GM12872 (cell line): Measurements from ENCODE around the gene ABCC4.

ENCODE experiments used
- CTCF ChIP-seq: IDR thresholded peaks from 3 replicates; pipeline ENCODE4 v1.5.1; 2011; ENCODE audit warnings: low read depth, mild to moderate bottlenecking, low read length, moderate library complexity; ENCODE audit not compliant: insufficient read depth

The ABCC4 gene

GRCh38 chr13:95275322-95276036 is 25.8 kb downstream of the ABCC4 start:
- TF ChIP-seq CTCF, result no peak

- TF ChIP-seq CTCF, result no peak
Observed at GRCh38 chr13:95269756-95270155, 31.5 kb downstream of the ABCC4 start.

- TF ChIP-seq CTCF, result no peak
Observed at GRCh38 chr13:95267662-95268342, 33.4 kb downstream of the ABCC4 start.

GRCh38 chr13:95264225-95264624 is 37.0 kb downstream of the ABCC4 start:
- no peak for TF ChIP-seq CTCF

- no peak for TF ChIP-seq CTCF
Observed at GRCh38 chr13:95262837-95263384, 38.3 kb downstream of the ABCC4 start.

GRCh38 chr13:95261956-95262355 is 39.3 kb downstream of the ABCC4 start:
- no peak for TF ChIP-seq CTCF

GRCh38 chr13:95260031-95260525 is 41.2 kb downstream of the ABCC4 start:
- TF ChIP-seq CTCF, result no peak
